Measurements from ENCODE around the gene TLCD3B. TPM values are rescaled to one million over a fixed set of nuclear protein-coding genes. Genes with fewer than 3 reads are reported as not detected.

TLCD3B gene
- total RNA-seq, 1 experiment from 2014 or later = 0.47 TPM

DNA sequence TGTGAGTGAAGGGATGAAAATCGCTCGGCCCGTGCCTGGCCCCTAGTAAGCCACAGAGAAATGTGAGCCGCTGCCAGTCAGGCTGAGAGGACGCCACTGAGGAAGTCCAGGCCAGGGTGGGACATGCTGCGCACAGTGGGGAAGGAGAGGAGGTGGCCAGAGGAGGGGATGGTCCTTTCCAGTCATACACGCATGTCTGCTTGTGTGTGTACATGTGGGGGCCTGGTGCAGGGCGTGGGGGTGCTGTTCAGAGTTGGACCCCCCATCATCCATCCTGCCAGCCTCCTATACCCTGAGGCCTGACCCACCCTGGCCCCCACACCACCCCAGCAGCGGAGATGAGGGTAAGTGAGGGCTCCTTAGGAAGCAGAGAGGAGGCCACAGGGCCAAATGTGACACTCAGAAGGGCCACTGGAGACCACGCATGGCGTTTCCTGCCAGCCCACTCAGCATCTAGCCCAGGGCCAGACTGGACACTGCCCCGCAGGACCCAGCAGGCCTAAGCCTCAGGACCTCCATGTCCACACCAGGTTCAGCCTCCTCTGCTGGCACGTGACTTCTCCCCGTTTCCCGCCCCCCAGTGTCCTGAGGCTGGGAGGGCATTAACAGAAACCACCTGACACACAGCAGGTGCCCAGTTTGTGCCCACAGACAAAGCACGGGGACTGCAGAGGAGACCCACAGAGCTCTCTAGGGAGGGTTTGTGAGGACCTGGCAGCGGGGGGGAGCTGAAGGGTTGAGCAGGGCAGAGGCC is 27.2 kb downstream of the TLCD3B start:
- ATAC-seq (no peak), DNase-seq (no peak)
- ChIA-PET CTCF (no interaction called here), POLR2A (ENCODE audit: unreplicated experiment) (no interaction called here)
- H3K27ac ChIP-seq (ENCODE audit: low read length) = no peak overlapping the region
- no peaks in the 10 kb centered on the region for H4K20me1 ChIP-seq (ENCODE audit: low read length)
- H3K9me2 ChIP-seq (replicated peaks; ENCODE audit: low read length) = no peaks in the 10 kb centered on the region
- no TSS peak for BruUV-seq (replicated peaks)
- H3K36me3 ChIP-seq (ENCODE audit: low read depth, low read length) = no peaks in the 10 kb centered on the region
- H3K4me3 ChIP-seq (ENCODE audit: low read length) = no peak overlapping the region
- H3K4me1 ChIP-seq (ENCODE audit: insufficient read depth, low read length) = no peaks in the 10 kb centered on the region
- no peak overlapping the region for H3K9ac ChIP-seq (ENCODE audit: low read length)
- H3K79me2 ChIP-seq (ENCODE audit: low read length) = no peaks in the 10 kb centered on the region
- H3K9me3 ChIP-seq (ENCODE audit: low read length) = no peaks in the 10 kb centered on the region
- intact Hi-C loops (cut with micrococcal nuclease) = no loop called here
- no peaks in the 10 kb centered on the region for H3K27me3 ChIP-seq (ENCODE audit: low read length)
- TF ChIP-seq, protein P1, sequence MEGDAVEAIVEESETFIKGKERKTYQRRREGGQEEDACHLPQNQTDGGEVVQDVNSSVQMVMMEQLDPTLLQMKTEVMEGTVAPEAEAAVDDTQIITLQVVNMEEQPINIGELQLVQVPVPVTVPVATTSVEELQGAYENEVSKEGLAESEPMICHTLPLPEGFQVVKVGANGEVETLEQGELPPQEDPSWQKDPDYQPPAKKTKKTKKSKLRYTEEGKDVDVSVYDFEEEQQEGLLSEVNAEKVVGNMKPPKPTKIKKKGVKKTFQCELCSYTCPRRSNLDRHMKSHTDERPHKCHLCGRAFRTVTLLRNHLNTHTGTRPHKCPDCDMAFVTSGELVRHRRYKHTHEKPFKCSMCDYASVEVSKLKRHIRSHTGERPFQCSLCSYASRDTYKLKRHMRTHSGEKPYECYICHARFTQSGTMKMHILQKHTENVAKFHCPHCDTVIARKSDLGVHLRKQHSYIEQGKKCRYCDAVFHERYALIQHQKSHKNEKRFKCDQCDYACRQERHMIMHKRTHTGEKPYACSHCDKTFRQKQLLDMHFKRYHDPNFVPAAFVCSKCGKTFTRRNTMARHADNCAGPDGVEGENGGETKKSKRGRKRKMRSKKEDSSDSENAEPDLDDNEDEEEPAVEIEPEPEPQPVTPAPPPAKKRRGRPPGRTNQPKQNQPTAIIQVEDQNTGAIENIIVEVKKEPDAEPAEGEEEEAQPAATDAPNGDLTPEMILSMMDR (conservative IDR thresholded peaks at IDR 0.05; ENCODE audit: low read depth, low read length) = no peak
- TF ChIP-seq EZH2phosphoT487 (IDR thresholded peaks at IDR 0.05; ENCODE audit: borderline replicate concordance, low read length) (no peak), EZH2 (IDR thresholded peaks at IDR 0.05; ENCODE audit: low read length, unreplicated experiment) (no peak)
- no peaks in the 10 kb centered on the region for H3F3A ChIP-seq (ENCODE audit: low read length, unreplicated experiment)
- H2AFZ ChIP-seq (ENCODE audit: low read length) = no peak overlapping the region
- no peak overlapping the region for H3K4me2 ChIP-seq (ENCODE audit: low read length)

DNA sequence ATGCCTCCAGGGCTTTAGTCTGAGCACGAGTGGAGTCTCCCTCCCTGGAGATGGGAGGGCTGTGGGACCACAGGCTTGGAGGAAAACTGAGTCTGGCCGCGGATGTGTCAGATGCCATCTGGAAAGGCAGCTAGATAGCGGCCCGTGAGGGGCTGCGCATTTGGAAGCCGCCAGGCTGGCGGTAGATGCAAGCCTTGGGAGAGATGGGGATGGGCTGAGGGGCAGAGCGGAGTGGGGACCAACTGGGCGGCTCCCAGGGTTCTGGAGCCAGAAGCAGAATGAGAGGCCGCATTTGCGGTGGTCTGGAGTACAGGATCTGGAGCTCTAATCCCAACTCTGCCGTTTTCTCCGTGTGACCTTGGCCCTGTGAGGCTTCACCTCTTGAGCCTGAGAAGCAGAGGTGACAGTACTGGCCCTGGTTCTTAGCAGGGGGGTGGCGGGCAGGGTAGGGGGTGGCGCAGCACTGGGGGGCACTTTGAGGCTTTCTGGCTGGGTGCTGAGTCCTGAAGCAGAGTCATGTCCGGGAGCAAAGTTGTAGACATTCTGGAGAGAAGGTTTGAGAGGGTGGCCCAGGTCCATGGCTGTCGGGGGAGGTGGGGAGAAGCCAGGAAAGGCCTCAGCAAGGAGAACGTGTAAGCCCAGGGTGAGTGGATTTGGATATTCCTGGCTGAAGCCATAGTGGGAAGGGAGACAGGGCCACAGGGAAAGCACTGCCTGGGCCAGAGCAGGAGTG is 28.3 kb downstream of the TLCD3B start:
- Histone ChIP-seq H3K4me3 (ENCODE audit: low read length) (no peak overlapping the region), H2AFZ (ENCODE audit: low read length) (no peak overlapping the region), H3K9me3 (ENCODE audit: low read length) (no peaks in the 10 kb centered on the region), H3F3A (ENCODE audit: low read length, unreplicated experiment) (no peaks in the 10 kb centered on the region), H3K79me2 (ENCODE audit: low read length) (no peaks in the 10 kb centered on the region), H3K9me2 (replicated peaks; ENCODE audit: low read length) (no peaks in the 10 kb centered on the region), H3K27ac (ENCODE audit: low read length) (no peak overlapping the region), H3K4me1 (ENCODE audit: insufficient read depth, low read length) (no peaks in the 10 kb centered on the region), H3K27me3 (ENCODE audit: low read length) (no peaks in the 10 kb centered on the region), H3K4me2 (ENCODE audit: low read length) (no peak overlapping the region), H3K9ac (ENCODE audit: low read length) (no peak overlapping the region), H3K36me3 (ENCODE audit: low read depth, low read length) (no peaks in the 10 kb centered on the region), H4K20me1 (ENCODE audit: low read length) (no peaks in the 10 kb centered on the region)
- DNase-seq = no peak
- TF ChIP-seq EZH2 (IDR thresholded peaks at IDR 0.05; ENCODE audit: low read length, unreplicated experiment) (no peak), EZH2phosphoT487 (IDR thresholded peaks at IDR 0.05; ENCODE audit: borderline replicate concordance, low read length) (no peak)
- TF ChIP-seq, protein P1 (conservative IDR thresholded peaks at IDR 0.05; ENCODE audit: low read depth, low read length) = no peak
- intact Hi-C loops (cut with micrococcal nuclease) = no loop called here
- no TSS peak for BruUV-seq (replicated peaks)
- ChIA-PET CTCF (no interaction called here), POLR2A (ENCODE audit: unreplicated experiment) (no interaction called here)
- no peak for ATAC-seq

Measured in PC-3 (cell line).